Activated T-helper 1 cell treated with Interleukin-2 at 50 U/mL for 16 hours (primary cell): ENCODE measurements around the gene LRRC56.
A peak's percentile ranks its signal among the peaks of the same experiment; 100 is the strongest.
"Not testable (repeated sequence)": the region's sequence is repeated elsewhere in the genome, so short reads cannot be mapped to it uniquely, and the experiment has no call there.

ENCODE experiments used
- DNase-seq: peaks from one replicate; pipeline ENCODE4 v3.0.0-alpha.2; 2020; ENCODE audit warnings: low read depth

Gene LRRC56

GRCh38 chr11:501683-502287 lies 35.5 kb upstream of the LRRC56 start:
- no peak for DNase-seq

GRCh38 chr11:502288-503178 lies 34.8 kb upstream of the LRRC56 start:
- no peak for DNase-seq

- DNase-seq, result no peak
Observed at GRCh38 chr11:503179-503981, 33.9 kb upstream of the LRRC56 start.

GRCh38 chr11:504053-504993 lies 33.0 kb upstream of the LRRC56 start:
- DNase-seq, result no peak

GRCh38 chr11:504994-505344 lies 32.4 kb upstream of the LRRC56 start:
- no peak for DNase-seq

GRCh38 chr11:506238-506994 lies 30.9 kb upstream of the LRRC56 start:
- DNase-seq, result peak; percentile 95

GRCh38 chr11:506995-507726 lies 30.2 kb upstream of the LRRC56 start, which contains the start of gene RNH1:
Gene RNH1, minus strand, starts transcription at chr11:507242. Its CDS starts 5,080 bp downstream, at chr11:502162.
- DNase-seq, result peak; percentile 99

- DNase-seq, result no peak
Observed at GRCh38 chr11:507727-508515, 29.4 kb upstream of the LRRC56 start.

GRCh38 chr11:508956-509355 lies 28.4 kb upstream of the LRRC56 start:
- DNase-seq, result no peak

- DNase-seq, result no peak
Observed at GRCh38 chr11:512761-513595, 24.3 kb upstream of the LRRC56 start.

- DNase-seq, result no peak
Observed at GRCh38 chr11:514606-515005, 22.7 kb upstream of the LRRC56 start.

- DNase-seq, result no peak
Observed at GRCh38 chr11:515131-515530, 22.2 kb upstream of the LRRC56 start.

- DNase-seq, result no peak
Observed at GRCh38 chr11:516400-516799, 20.9 kb upstream of the LRRC56 start.

GRCh38 chr11:516918-517685 lies 20.2 kb upstream of the LRRC56 start:
- not testable (repeated sequence) for DNase-seq

- DNase-seq, result peak; percentile 87
Observed at GRCh38 chr11:518463-519202, 18.7 kb upstream of the LRRC56 start.

- no peak for DNase-seq
Observed at GRCh38 chr11:520428-521176, 16.7 kb upstream of the LRRC56 start.
